ENCODE results near the gene CNPY1.

CNPY1 gene

DNA sequence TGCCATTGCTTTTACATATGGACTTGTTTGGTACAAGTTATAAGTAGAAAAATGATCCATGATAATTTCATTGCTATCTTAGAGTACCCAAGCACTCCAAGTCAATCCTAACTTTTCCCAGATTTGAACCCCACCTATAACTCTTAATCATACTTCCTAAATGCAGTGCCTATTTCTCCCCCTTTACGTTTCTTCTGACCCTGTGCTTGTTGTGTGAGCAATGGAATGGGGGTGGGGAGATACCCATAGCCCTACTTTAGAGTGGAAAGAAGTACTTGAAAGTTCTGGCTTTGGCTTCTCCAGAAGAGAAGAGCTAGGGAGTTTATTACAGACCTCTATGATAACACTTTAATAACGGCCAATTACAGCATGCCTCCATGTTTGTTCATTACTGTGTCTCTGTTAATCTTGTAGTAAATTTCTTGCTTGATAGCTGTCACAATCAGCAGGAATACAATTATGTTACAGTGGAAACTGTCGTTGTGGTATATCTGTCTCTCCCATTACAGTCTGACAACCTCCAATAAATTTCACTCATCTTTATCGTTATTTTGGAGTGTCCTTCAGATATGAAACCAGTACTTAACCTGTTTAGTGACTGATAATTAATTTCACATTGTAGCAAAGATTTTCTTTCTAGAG is 34.0 kb downstream of the CNPY1 start:
- no peak for DNase-seq (ENCODE audit: low read depth)

DNA sequence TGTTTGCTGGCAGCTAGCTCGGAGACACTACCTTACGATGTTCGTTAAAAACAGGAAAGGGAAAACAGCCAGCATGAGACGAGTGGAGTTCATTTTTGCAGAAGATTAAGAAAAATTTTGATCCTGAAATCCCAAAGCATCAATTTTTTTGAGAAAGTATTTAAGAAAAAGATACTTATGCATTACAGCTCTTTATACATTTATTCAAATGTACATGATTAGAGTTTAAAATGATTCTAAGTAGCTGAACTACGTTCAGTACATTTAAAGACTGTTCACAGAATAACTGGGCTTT is 34.7 kb downstream of the CNPY1 start:
- no peak for DNase-seq (ENCODE audit: low read depth)

DNA sequence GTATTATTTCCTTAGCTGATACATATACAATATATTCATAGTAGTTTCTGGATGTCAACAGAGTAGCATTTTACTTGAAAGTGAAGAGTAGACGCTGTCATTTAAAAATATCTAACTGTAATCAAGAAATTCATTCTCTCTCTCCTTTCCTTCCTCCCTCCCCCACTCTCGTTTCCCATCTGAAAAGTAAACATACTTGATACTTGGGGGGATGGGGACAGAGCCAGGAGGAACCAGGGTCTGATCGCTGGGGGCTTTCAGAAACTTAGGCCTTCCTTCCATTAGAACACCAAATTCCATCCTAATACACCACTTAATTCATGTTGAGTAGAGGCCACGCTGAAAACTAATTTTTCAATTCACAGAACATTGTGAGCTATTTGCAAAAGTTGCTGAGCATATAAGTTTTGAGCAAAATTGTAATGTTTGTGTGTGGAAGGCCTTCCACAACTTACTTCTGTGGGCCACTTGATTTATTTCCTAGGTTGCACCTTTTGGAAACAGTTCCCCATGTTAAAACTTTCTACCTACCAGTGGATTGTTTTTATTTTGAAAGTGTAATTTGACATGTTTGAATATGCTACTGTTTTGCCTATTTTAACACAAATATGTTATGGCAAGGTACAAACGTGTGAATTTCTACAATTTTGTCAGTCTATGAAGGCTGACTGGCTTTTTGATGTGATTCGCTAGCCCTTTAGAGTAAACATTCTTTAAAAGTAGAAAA is 35.2 kb downstream of the CNPY1 start:
- DNase-seq (ENCODE audit: low read depth): no peak

DNA sequence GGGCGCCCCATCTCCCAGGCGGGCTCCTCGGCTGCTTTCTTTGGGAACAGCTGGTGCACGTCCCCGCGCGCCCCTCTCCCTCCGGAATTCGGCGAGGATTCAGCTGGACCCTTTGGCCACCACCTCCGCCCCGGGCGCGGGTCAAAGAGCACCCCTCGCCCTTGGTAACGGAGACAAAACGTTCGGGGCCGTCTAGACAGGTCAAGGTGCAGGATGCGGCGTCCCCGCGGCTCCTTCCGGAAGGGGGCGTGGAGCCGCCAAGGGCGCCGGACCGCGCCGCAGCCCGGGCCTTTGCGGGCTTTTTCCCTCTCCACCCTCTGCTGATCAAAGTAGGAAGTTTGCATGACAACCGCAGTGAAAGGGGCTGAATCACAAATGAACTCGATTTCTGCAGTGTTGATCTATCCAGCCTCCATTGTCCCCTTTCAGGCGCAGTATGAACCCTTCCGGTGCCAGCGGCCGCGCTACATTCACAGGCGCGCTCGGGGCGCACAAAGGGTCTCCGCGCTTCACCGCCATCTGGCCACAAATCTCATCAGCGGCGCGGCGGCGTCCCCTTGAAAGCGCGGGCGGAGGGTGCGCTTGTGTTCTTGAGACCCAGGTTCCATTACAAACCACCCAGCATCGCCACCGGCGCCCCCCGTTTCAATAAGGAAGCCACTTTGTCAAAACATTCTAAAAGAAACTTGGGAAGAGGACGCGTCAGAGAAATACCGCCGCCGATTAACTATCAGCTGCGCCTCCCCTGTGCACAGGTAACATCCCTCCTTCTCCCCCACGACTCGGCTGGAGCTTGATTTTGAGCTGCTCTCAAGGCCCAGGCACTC is 36.4 kb downstream of the CNPY1 start:
- DNase-seq (ENCODE audit: low read depth): no peak

DNA sequence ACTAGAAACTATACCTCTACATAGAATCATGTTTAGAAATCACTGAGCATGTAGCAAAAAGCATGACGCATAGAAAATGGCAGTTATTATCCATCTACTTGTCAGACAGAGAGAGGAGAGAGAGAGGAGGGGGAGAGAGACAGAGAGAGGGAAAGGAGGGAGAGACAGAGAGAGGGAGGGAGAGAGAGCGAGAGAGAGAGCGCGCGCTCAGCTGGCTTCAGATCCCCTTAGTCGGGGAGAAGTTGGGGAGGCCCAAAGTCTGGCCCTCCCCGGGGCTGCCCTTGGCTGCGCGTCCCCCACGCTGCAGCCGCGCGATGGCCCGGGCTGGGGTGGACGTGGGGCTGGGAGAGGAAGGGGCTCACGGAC is 37.0 kb downstream of the CNPY1 start:
- no peak for DNase-seq (ENCODE audit: low read depth)

DNA sequence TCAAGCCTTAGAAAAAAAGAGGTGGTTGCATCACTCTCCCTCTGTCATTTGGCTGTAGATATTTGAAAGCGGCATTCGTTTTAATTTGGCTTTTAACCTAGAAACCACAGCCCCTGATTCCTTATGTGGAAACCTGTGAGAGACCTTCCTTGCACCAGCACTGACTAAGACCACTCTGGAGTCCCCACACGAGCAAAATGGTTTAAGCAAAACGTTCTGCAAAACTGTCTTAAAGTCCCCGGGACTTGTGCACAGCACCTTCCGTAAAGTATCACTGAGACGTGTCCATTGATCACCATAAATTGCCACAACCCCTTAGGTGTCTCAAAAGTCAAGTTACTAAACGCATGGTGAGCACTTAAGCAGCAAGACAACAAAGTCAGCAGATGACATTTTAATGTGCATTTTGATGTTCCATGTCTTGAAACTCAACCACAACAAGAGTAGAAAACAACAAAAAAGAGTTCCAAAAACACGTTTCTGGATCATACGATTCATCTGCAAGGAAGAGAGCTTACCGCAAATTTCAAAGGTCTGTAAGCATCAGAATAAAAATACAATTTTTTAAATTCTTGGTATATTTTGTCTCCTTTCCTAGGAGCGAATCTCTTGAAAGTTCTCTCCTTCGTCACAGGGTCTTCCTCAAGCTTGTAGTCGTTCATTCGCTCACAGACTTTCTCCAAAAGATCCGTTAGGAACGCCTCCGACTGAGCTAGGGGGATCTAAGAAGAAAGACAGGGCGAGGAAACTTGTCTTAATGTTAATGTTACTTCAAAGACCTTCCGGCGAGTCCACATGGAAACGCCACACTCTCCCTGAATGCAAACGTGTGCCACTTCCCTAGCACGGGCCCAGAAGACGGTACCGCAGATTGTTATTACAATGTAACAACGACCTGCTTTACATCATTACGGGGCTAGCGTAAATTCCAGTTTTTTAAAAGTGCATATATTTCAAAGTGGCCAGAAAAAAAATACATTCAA is 37.7 kb downstream of the CNPY1 start:
- DNase-seq (ENCODE audit: low read depth): no peak

DNA sequence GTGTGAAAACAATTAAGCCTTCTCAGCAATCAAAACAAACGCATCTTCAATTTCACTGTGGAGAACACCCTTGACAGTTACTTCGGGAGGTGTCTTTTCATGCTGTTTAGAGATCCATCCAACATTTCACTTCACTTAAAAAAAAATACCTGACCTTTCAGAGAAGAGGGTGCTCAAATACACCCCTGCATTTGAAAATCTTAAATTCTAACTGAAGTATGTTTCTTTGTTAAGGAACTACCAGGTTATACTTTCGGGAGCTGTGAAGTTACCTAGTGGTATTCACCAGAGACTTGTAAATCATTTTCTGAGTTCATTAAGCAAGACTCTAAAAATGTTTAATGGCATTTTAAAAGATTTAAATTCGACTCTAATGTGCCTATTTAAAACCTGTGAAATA is 38.8 kb downstream of the CNPY1 start:
- DNase-seq (ENCODE audit: low read depth): no peak

DNA sequence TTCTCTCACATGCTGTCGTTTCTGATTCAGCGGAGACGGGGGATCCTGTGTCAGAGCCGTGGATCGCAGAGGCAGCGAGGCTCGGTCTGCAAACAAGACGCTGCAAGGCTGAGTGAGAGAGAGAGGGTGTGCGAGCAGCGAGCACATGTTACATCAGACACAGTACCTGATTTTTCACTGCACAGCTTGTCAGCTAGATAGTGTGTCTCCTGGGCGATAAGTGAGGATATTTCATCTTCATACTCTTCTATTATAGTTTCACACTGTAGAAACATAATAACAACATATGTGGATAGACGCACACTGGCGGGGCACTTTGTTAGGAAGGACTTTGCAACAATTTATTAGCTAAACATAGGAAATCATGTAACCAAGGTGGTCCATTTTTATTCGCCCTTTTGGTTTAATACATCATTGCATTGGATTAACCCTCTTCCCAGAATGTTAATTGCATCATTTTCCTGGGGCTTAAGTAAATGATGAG is 39.5 kb downstream of the CNPY1 start:
- DNase-seq (ENCODE audit: low read depth): no peak

DNA sequence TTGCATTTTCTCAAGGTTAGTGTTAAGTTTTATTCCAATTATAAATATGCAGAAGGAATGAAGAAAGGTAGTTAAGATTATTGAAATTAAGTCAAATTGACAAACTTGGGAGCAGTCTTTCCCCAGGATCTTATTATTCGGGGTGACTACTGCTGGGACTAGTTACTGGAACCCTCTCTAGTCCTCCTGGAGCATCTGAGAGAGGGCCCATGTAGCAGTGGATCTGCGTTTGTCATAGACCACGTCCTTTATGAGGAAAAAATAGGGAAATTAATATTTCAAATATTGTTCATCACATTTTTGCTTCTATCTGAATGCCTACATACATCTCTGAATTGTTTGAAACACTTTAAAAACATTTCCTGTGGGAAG is 41.0 kb downstream of the CNPY1 start:
- DNase-seq (ENCODE audit: low read depth): no peak

DNA sequence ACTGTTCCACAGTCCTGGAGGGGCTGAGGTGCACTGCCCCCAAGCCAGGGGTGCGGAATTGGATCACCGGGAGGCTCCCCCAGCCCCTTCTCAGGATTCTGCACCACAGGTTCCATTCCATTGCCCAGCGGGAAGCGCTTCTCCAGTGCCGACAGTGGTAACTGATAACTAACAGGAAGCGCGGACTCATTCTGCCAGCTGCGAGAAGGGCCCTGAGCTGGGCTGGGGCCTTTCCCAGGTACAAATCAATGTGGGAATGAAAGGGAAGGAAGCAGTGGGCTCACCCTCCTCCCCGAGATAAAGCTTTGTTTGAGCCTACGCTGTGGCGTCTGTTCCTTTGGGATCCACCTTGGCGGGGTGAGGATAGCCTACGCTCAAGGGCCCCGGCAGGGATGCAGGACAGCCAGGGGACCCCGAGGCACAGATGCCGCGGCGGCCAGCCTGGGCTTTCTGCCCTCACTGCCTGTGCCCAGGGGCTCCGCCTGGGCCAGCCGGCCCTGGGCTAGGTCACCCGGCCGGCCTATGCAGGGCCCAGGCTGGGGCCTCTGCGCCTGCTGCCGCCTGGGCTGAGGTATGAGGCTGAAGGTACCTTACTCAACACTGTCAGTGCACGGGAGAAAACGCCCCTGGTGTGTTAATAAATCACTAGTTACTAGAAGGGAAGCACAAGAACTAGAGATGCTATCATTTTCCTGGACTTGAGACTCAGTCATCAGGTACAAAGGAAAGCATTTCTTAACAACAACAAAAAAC is 49.0 kb downstream of the CNPY1 start:
- DNase-seq (ENCODE audit: low read depth): no peak

DNA sequence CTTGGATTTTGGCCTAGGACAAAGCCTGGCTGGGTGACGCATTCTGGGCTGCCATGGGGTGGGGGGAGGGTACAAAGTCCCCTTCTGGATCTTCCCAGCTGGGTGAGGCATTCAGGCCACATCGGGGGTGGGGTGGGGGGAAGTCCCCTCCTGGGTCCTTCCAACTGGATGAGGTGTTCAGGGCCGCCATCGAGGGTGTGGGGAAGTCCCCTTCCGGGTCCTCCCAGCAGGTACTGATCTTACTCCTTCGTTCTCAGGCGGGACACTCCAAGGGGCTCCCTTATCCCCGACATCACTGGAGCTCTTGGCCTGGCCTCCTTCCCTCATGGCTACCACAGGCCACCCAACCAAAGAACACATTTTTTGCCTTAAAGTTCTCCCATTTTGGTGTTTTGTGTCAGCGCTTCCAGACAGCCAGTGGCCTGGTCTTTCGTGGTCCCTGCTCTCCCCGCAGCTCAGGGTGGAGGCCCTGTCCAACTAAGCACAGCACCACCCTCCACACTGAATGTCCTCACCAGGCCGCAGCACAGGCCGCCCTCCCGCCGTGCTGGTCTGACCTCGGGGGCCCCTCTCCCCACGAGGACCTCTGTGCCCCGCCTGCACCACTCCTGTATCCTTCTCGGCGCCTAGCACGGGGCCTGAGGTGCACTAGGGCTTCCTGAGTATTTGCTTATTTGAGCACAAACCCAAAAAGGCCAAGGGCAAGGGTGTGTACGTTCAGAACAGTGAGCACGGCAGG is 49.9 kb downstream of the CNPY1 start:
- no peak for DNase-seq (ENCODE audit: low read depth)

DNA sequence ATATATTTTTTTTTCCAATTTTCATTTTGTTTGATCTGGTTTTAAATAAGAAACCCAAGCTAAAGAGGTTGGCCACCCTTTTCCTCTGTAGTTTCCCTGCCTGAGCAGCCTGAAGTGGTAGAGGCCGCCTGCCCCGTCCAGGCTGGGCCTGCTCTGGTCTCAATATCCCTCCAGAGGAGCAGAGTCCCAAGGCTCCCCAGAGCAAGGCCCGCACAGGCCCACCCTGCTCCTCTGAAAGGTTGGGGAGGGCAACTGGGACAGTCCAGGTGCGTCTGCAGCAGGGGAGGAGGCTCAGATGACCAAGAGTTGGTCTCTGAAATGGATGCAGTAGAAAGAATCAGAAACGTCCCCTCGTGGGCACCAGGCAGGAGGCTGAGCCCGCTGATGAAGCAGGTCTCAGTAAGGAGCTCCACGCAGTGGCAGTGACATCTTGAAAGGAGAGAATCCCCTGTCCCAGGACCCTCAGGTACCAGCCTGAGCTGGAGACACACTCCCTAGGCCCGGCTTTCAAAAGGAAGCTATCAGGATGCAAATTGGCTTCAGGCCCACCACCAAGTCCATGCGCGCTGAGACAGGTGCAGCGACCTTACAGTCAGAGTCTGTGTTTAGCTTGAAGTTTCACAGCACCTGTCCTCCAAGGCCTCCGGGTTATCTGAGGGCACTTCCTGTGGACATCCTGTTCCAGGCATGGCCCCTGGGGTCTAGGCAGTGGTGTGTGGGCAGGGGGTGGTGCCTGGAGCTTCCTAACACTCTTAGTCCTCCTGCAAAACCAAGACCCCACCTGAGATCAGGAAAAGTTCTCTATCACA is 50.7 kb downstream of the CNPY1 start:
- DNase-seq (ENCODE audit: low read depth): no peak

DNA sequence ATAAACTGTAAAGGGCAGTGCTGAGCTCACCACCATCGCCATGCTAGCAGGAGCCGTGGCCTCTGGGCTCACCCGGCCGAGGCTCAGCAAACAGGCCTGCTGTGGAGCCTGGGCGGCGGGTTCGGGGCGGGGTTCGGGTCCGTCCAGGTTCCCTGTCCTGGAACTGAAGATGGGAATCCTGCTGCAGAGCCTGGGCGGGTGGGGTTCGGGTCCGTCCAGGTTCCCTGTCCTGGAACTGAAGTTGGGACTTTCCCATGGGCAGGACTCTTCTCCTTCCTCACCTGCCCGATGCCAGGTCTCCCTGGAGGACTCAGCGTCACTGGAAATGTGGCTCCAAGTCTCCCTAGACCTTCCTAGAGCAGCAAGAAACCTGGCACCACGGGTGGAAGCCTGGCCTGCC is 51.8 kb downstream of the CNPY1 start:
- no peak for DNase-seq (ENCODE audit: low read depth)

DNA sequence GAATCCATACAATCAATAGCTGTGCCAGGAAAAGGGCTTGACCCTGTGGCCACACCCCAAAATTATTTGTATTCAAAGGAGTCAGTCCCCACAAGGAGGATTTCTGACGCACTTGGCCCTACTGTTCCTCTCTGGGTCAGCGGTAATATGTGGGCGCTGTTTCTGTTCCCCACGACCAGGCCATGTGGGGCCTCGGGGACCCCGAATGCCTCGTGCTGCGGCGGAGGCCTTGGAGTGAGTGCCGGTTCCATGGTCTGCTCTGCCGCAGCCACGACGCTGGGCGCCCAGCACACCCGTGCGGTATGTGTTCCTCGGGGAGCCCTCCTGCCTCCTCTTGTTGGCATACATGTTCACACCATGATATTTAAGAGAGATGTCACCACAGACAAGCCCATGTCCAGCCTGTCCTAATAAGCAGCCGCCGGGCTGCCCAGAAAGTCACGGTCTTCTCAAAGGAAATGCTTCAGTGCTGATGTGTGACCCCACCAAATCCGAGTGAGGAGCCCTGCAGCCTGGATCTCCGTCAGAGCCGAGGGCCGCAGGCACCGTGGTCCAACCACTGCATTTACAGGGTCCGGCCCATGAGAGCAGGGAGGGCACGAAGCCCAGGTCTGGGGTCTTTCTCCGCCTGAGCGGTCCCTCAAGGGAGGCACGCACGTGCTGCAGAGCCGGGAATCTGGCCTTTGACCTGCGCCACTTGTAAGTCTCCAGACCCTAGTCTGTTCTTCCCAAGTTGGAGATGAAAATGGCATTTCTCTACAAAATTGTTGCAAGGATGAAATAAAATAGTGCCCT is 52.4 kb downstream of the CNPY1 start:
- no peak for DNase-seq (ENCODE audit: low read depth)

DNA sequence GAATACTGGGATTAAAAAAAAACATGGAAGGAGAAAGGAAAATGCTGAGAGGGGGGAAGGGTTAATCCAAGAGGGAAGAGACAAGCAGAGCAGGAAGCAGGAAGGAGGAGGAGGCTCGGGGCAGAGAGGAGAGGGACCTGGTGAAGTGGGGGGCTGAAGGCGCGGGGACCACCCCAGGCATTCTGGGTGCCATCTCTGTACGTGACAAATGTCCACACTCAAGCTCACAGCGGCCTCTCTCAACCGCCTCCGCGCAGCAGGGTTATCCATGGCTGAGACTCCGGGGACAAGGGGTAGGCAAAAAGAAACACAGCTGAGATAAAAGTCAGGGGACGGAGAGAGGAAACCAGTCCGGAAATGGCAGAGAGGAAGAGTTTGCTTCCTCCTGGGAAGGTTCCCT is 54.5 kb downstream of the CNPY1 start:
- no peak for DNase-seq (ENCODE audit: low read depth)

DNA sequence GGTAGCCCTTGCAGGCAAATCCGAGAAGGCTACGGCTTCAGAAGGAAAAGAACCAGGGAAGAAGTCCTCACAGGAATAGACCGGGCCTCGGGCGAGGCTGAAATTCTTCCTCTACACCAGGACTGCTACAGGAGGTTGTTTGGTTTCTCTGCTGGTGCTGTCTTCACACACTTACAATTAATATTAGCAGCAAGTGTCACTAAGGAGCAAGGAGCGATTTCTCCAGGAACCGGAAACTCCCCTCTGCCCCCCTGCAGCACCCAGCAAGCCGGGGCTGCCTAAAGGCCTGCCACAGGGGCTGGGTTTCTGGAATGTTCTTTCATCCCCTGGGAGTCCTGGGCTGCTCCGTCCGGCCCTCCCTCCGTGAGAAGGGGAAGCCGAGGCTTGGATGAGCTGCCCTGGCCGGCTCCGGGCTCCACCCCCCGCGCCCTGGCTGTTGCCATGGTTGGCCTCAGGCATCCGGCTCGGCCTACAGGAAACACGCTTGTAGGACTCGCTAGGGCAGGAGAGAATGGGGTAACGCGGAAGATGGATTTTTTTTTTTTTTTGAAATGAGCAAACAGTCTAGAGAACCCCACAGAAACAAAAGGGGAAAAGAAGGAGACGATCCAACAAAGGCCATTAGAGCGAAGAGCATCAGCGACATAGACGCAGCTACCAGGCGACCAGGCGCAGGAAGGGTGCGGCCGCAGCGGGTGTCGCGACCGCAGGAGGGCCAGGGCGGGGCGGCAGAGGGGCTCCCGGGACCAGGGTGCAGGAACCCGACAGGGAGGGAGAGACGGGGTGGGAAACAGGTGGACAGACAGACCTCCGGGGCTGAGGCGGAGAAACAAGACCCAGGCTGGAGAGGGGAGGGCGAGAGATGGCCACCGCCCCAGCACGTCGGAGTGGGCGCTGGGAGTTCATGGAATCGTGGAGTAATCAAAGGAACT is 55.4 kb downstream of the CNPY1 start:
- DNase-seq (ENCODE audit: low read depth): peak; percentile 41

DNA sequence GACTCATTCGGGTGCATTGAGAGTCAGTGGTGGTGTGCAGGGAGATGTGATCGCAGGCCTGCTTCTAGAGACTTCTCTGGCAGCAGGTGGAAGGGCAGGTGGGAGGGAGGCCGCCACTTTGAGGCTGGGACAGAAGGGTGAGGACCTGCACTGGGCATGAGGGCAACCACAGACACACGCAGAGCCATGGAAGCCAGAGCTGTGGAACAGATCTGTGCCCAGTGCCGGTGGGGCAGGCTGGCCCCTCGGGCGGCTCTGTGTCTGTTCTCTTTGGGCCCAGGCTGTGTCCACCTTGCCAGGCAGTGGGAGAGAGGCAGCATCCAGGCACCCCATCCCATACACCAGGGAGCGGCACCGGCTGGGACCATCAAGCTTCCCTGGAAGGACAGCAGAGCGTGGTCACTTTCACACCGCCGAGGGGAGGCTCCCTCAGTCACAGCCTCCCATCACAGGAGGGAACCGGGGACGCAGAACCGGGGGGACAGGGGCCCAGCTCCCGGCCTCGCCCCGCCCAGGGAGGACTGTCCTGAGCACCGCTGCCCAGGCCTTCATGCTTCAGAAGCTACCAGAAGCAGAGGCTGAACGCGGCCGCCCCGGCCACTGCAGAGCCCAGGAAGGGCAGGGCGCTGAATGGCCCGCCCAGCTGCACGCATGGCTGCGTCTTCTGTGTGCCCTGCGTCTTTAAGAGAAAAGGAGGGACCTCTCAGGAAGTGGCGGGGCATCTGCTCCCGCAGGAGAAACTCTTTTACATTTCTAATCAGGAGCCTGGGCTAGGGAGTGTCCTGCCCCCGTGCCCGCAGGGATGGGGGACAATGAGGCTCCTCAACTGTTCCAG is 56.3 kb downstream of the CNPY1 start:
- no peak for DNase-seq (ENCODE audit: low read depth)

All from CMK (cell line).